CD8-positive, alpha-beta memory T cell (primary cell): ENCODE measurements around the gene RRP9. TPM values are rescaled to one million over a fixed set of nuclear protein-coding genes. Genes with fewer than 3 reads are reported as not detected.
"Not testable (repeated sequence)": the region's sequence is repeated elsewhere in the genome, so short reads cannot be mapped to it uniquely, and the experiment has no call there.

ENCODE experiments used
- CTCF ChIA-PET: fragments of 350-600 bp; sonication (Branson Sonifier 250); formaldehyde crosslinking; loops from one replicate; lab custom pipeline; 2021; ENCODE audit warnings: antibody characterized with exemption; lab: Charles Lee
- POLR2A ChIA-PET: fragments of 350-600 bp; sonication (Branson Sonifier 250); formaldehyde crosslinking; loops from one replicate; lab custom pipeline; 2021; ENCODE audit warnings: antibody characterized with exemption; lab: Charles Lee
- DNase-seq, 5 donors: peaks; one replicate each; pipeline versions ENCODE4 v3.0.0 to v3.0.0-alpha.2; 2020 to 2022; ENCODE audit warnings: mixed read lengths in 1 of 5
- H3K27ac ChIP-seq: one replicate; pipeline ENCODE4 v1.7.0; 2013; ENCODE audit warnings: low read depth, mild to moderate bottlenecking, low read length, moderate library complexity
- H3K27me3 ChIP-seq: 2 replicates; pipeline ENCODE4 v1.7.0; 2013; ENCODE audit warnings: low read length, mild to moderate bottlenecking; ENCODE audit not compliant: insufficient read depth, poor library complexity, severe bottlenecking
- H3K36me3 ChIP-seq: 2 replicates; pipeline ENCODE4 v1.7.0; 2013; ENCODE audit warnings: mild to moderate bottlenecking, low read length, moderate library complexity; ENCODE audit not compliant: insufficient read depth
- H3K4me1 ChIP-seq: 2 replicates; pipeline ENCODE4 v1.7.0; 2013; ENCODE audit warnings: mild to moderate bottlenecking, low read length, moderate library complexity; ENCODE audit not compliant: insufficient read depth
- H3K4me3 ChIP-seq: 2 replicates; pipeline ENCODE4 v1.7.0; 2013; ENCODE audit warnings: mild to moderate bottlenecking, low read length
- H3K9me3 ChIP-seq: 2 replicates; pipeline ENCODE4 v1.7.0; 2013; ENCODE audit warnings: mild to moderate bottlenecking, low read length
- H3K27ac Mint-ChIP-seq, 8 donors: one replicate each; pipeline ENCODE4 v1.8.0; 2020 to 2021; ENCODE audit warnings: mixed read lengths in 8 of 8, mild to moderate bottlenecking in 6 of 8, inconsistent platforms in 3 of 8, moderate library complexity in 3 of 8
- H3K27me3 Mint-ChIP-seq, 2 donors: one replicate each; pipeline ENCODE4 v1.8.0; 2020 to 2021; ENCODE audit warnings: mixed read lengths in 2 of 2, mild to moderate bottlenecking in 1 of 2, moderate library complexity in 1 of 2
- H3K36me3 Mint-ChIP-seq, 3 donors: one replicate each; pipeline ENCODE4 v1.8.0; 2020 to 2021; ENCODE audit warnings: mixed read lengths in 3 of 3, inconsistent platforms in 1 of 3, mild to moderate bottlenecking in 1 of 3
- H3K4me1 Mint-ChIP-seq, 3 donors: one replicate each; pipeline ENCODE4 v1.8.0; 2020 to 2021; ENCODE audit warnings: mixed read lengths in 3 of 3, inconsistent platforms in 1 of 3, mild to moderate bottlenecking in 1 of 3
- H3K4me3 Mint-ChIP-seq, 7 donors: one replicate each; pipeline ENCODE4 v1.8.0; 2020 to 2021; ENCODE audit warnings: mixed read lengths in 7 of 7, mild to moderate bottlenecking in 6 of 7, moderate library complexity in 4 of 7, inconsistent platforms in 2 of 7
- H3K9me3 Mint-ChIP-seq, 5 donors: one replicate each; pipeline ENCODE4 v1.8.0; 2020 to 2022; ENCODE audit warnings: mixed read lengths in 5 of 5, mild to moderate bottlenecking in 3 of 5, moderate library complexity in 2 of 5, inconsistent platforms in 1 of 5
- polyA plus RNA-seq: library from polyadenylated mRNA; unstranded; fragments of 300-500 nt; fragmentation: Illumina TruSeq; gene quantifications from one replicate; pipeline ENCODE4 v1.2.3, GENCODE V29; 2021
- total RNA-seq, 2 experiments: library from RNA; stranded (reverse); gene quantifications; one replicate each; pipeline ENCODE4 v1.2.3, GENCODE V29; 2021

RRP9 gene
- total and polyA plus RNA-seq, 3 experiments from 2014 or later: 25.3 to 87.0 (median 82.7) TPM

- peaks cover 0 to 1% of the 10 kb centered on the region in 2 donors for H3K27me3 Mint-ChIP-seq
- CTCF ChIA-PET: interaction anchor here (0.7 kb wide), 1 partner anchor 8 kb away, joined by 3 read pairs; the partner anchor contains the start of gene PARP3
- POLR2A ChIA-PET: no interaction called here
Observed at GRCh38 chr3:51934139-51934850, 7.4 kb downstream of the RRP9 start.

DNA sequence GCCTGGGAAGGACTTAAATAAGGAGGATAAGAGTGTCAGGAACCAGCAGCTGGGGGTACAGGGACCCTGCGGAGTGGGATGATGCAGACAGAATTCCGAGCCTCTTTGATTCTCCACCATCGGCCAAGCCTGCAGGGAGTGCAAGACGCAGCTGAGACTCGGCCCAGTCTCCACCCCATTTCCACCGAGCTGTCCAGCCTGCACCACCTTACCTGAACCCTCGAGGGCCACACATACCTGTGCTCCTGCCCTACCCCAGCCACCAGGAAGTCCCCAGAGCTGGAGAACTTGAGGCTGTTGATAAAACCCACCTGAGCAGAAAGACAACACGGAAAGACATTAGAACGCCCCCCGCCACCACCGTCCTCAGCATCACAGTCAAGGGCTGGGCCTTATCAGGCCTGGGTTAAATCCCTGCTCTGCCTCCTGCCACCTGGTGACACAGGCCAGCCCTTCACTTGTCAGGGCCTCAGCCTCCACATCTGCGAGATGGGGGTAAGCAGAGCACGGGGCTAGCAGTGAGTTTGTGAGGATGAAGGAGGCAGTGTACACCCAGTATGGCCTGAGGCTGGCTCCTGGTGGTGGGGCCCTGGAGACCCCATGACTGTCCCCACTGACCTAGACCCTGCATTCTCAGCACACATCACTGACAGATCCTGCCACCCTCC is 8.1 kb downstream of the RRP9 start:
- Histone ChIP-seq H3K36me3 (peaks cover 32% of the 10 kb centered on the region), H3K4me1 (no peaks in the 10 kb centered on the region), H3K4me3 (no peak overlapping the region), H3K27me3 (no peaks in the 10 kb centered on the region), H3K9me3 (no peaks in the 10 kb centered on the region), H3K27ac (no peak overlapping the region)
- CTCF ChIA-PET: interaction anchor here (1.2 kb wide), 1 partner anchor 8 kb away, joined by 7 read pairs; the partner anchor contains the start of gene RRP9
- Mint-ChIP-seq H3K4me1 (peaks cover 2 to 6% (median 6%) of the 10 kb centered on the region in 3 donors), H3K27me3 (peaks cover 0 to 1% of the 10 kb centered on the region in 2 donors), H3K4me3 (no peak overlapping the region), H3K27ac (peak overlapping the region in 1 of 8 donors; percentile 51), H3K36me3 (peaks cover 3 to 65% (median 5%) of the 10 kb centered on the region in 3 donors), H3K9me3 (no peaks in the 10 kb centered on the region)
- POLR2A ChIA-PET: no interaction called here
- no peak for DNase-seq

More at GRCh38 chr3:51934139-51934850, 7.4 kb downstream of the RRP9 start:
- Histone ChIP-seq H3K27me3 (no peaks in the 10 kb centered on the region), H3K4me1 (no peaks in the 10 kb centered on the region), H3K36me3 (peaks cover 32% of the 10 kb centered on the region), H3K9me3 (no peaks in the 10 kb centered on the region), H3K4me3 (no peak overlapping the region), H3K27ac (no peak overlapping the region)
- Mint-ChIP-seq H3K4me1 (peaks cover 5 to 10% (median 9%) of the 10 kb centered on the region in 3 donors), H3K4me3 (no peak overlapping the region), H3K36me3 (peaks cover 3 to 71% (median 5%) of the 10 kb centered on the region in 3 donors), H3K27ac (no peak overlapping the region), H3K9me3 (no peaks in the 10 kb centered on the region)
- no peak for DNase-seq

- Mint-ChIP-seq H3K36me3 (peaks cover 3 to 57% (median 5%) of the 10 kb centered on the region in 3 donors), H3K27me3 (peaks cover 0 to 1% of the 10 kb centered on the region in 2 donors), H3K4me3 (no peak overlapping the region), H3K4me1 (no peaks in the 10 kb centered on the region), H3K9me3 (no peaks in the 10 kb centered on the region), H3K27ac (no peak overlapping the region)
- ChIA-PET POLR2A (no interaction called here), CTCF (interaction anchor here (1.2 kb wide), 1 partner anchor 9 kb away, joined by 7 read pairs; the partner anchor contains the start of gene RRP9)
- no peak overlapping the region for H3K4me3 ChIP-seq
- DNase-seq: no peak
- no peak overlapping the region for H3K27ac ChIP-seq
- H3K4me1 ChIP-seq: no peaks in the 10 kb centered on the region
- H3K36me3 ChIP-seq: peaks cover 23% of the 10 kb centered on the region
- no peaks in the 10 kb centered on the region for H3K27me3 ChIP-seq
- H3K9me3 ChIP-seq: no peaks in the 10 kb centered on the region
Observed at GRCh38 chr3:51932471-51933370, 9.0 kb downstream of the RRP9 start.

DNA sequence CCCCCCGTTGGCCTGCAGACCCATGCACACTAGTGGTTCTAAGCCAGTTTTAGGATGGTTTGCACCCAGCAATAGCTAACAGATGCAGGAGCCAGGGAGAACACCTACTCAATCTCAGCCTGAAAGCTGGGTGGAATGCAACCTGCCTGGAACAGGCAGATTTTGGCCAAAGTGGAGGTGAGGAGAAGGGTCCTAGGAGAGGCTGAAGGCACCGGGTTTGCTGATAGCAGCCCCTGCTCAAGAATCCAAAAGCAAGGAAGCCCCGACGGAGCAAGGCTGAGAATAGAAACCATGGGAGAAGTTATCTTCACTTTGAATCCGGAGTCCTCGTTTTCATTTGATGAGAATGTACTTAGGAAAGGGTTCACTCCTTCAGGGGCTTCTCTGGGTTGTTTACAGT is 9.9 kb downstream of the RRP9 start:
- Mint-ChIP-seq H3K4me3 (no peak overlapping the region), H3K9me3 (no peaks in the 10 kb centered on the region), H3K36me3 (peaks cover 3 to 47% (median 3%) of the 10 kb centered on the region in 3 donors), H3K27me3 (peaks cover 0 to 1% of the 10 kb centered on the region in 2 donors), H3K27ac (peak overlapping the region in 1 of 8 donors; percentile 75), H3K4me1 (no peaks in the 10 kb centered on the region)
- H3K27me3 ChIP-seq: no peaks in the 10 kb centered on the region
- no peak overlapping the region for H3K4me3 ChIP-seq
- peaks cover 15% of the 10 kb centered on the region for H3K36me3 ChIP-seq
- ChIA-PET POLR2A (no interaction called here), CTCF (interaction anchor here (0.8 kb wide), 1 partner anchor 10 kb away, joined by 3 read pairs; the partner anchor contains the start of genes PARP3 and RRP9)
- no peaks in the 10 kb centered on the region for H3K4me1 ChIP-seq
- DNase-seq: no peak
- H3K9me3 ChIP-seq: no peaks in the 10 kb centered on the region
- H3K27ac ChIP-seq: no peak overlapping the region

DNA sequence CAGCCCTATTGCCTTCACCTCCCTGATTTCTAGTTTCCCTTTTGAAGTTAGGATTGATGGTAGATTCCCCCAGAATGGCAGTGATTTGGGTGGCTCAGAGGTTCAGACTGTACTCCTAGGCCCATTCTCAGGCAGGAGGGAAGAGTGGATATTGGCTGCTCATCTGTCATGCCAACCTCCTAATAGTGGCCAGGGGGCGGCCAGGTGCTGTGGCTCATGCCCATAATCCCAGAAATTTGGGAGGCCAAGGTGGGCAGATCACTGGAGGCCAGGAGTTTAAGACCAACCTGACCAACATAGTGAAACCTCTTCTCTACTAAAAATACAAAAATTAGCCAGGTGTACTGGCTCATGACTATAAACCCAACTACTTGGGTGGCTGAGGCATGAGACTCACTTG is 11.3 kb downstream of the RRP9 start:
- no peak overlapping the region for H3K4me3 ChIP-seq
- H3K27ac ChIP-seq: no peak overlapping the region
- DNase-seq: no peak
- no peaks in the 10 kb centered on the region for H3K4me1 ChIP-seq
- H3K9me3 ChIP-seq: no peaks in the 10 kb centered on the region
- Mint-ChIP-seq H3K27ac (no peak overlapping the region), H3K4me3 (no peak overlapping the region), H3K9me3 (no peaks in the 10 kb centered on the region), H3K27me3 (peaks cover 0 to 1% of the 10 kb centered on the region in 2 donors), H3K36me3 (peaks cover 0 to 35% (median 3%) of the 10 kb centered on the region in 3 donors), H3K4me1 (no peaks in the 10 kb centered on the region)
- ChIA-PET POLR2A (no interaction called here), CTCF (no interaction called here)
- H3K36me3 ChIP-seq: peaks cover 5% of the 10 kb centered on the region
- H3K27me3 ChIP-seq: no peaks in the 10 kb centered on the region

DNA sequence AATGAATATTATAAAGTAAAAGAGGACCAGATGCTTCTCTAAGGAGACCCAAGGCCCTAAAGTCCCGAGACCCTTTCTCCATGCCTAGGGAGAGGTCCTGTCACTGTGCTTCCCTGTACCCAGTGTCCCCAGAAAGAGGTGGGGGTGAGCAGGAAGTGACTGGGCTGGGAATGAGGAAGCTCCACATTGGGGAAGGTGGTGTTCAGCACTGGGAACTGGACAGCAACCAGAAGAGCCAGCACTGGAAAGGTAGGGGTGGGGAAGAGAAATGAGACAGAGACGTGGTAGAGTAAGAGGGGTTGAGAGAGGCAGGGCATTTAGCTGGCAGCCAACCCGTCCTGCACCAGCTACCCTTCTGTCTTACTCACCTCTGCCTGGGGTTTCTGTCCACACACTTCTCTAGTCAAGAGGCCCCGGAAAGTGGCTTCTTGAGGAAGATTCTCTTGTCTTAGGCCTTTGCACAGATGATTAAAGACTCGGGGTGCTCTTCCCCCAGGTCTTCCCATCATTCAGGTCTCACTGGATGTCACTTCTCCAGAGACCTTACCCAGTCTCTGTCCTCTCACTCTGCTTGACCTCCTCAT is 12.2 kb downstream of the RRP9 start:
- Mint-ChIP-seq H3K4me1 (no peaks in the 10 kb centered on the region), H3K9me3 (no peaks in the 10 kb centered on the region), H3K4me3 (no peak overlapping the region), H3K27me3 (peaks cover 0 to 1% of the 10 kb centered on the region in 2 donors), H3K36me3 (peaks cover 0 to 25% (median 3%) of the 10 kb centered on the region in 3 donors), H3K27ac (no peak overlapping the region)
- Histone ChIP-seq H3K4me1 (no peaks in the 10 kb centered on the region), H3K27me3 (no peaks in the 10 kb centered on the region), H3K36me3 (no peaks in the 10 kb centered on the region), H3K4me3 (no peak overlapping the region), H3K9me3 (no peaks in the 10 kb centered on the region), H3K27ac (no peak overlapping the region)
- POLR2A ChIA-PET: no interaction called here
- DNase-seq: no peak
- CTCF ChIA-PET: no interaction called here

DNA sequence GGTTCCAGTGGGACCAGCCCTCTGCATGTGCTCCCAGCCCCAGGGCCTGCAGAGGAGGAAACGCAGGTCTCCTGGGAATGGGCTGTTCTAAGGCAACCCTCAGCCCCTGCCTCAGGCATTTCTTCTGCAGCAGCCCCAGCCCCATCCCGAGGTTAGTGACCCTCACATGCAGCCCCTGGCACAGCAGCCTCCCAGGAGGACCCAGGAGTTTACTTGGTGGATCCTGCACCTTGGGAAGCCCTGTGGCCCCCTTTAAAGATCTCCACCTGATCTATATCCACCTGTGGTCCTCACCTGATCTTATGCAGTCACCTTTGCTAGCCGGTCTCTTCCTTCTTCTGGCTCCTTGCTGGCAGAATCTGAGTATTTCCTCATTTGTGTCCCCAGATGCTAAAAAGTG is 12.7 kb downstream of the RRP9 start:
- H3K36me3 ChIP-seq, H3K9me3 Mint-ChIP-seq, H3K4me1 Mint-ChIP-seq, H3K27ac Mint-ChIP-seq, H3K27me3 Mint-ChIP-seq, H3K4me3 Mint-ChIP-seq, CTCF ChIA-PET, H3K9me3 ChIP-seq, H3K27ac ChIP-seq, H3K4me1 ChIP-seq, H3K4me3 ChIP-seq, DNase-seq, H3K27me3 ChIP-seq, POLR2A ChIA-PET: not testable (repeated sequence)
- H3K36me3 Mint-ChIP-seq: peaks cover 0 to 20% (median 0%) of the 10 kb centered on the region in 3 donors
